WTC11 (cell line): ENCODE results near the gene IVNS1ABP.

Experiments
- ATF2 ChIP-seq: sonication (generic); formaldehyde crosslinking; IDR thresholded peaks from 2 replicates; pipeline ENCODE4 v1.8.1; 2022; ENCODE audit warnings: low read depth, missing genetic modification reagents, borderline replicate concordance
- ATF3 ChIP-seq: sonication (generic); formaldehyde crosslinking; conservative IDR thresholded peaks from 2 replicates; pipeline ENCODE4 v1.8.1; 2022; ENCODE audit warnings: mild to moderate bottlenecking, missing genetic modification reagents
- CREM ChIP-seq: sonication (generic); formaldehyde crosslinking; IDR thresholded peaks from 2 replicates; pipeline ENCODE4 v1.8.1; 2022; ENCODE audit warnings: mild to moderate bottlenecking, missing genetic modification reagents, moderate library complexity
- CTCF ChIP-seq: fragments of 200-600 bp; IDR thresholded peaks from 2 replicates; pipeline ENCODE4 v1.8.0; 2022; ENCODE audit warnings: antibody characterized with exemption
- JUN ChIP-seq: sonication (generic); formaldehyde crosslinking; IDR thresholded peaks from 2 replicates; pipeline ENCODE4 v1.8.0; 2023; ENCODE audit warnings: mild to moderate bottlenecking, missing genetic modification reagents
- MYBL2 ChIP-seq: sonication (generic); formaldehyde crosslinking; IDR thresholded peaks from 2 replicates; pipeline ENCODE4 v1.8.1; 2023; ENCODE audit warnings: mild to moderate bottlenecking, moderate library complexity, missing genetic modification reagents
- NFATC4 ChIP-seq: fragments of 250-450 bp; sonication (Bioruptor Pico); IDR thresholded peaks from 2 replicates; pipeline ENCODE4 v1.9.0; 2021; ENCODE audit warnings: mild to moderate bottlenecking
- SP1 ChIP-seq: sonication (generic); formaldehyde crosslinking; conservative IDR thresholded peaks from 2 replicates; pipeline ENCODE4 v1.8.1; 2022; ENCODE audit warnings: missing genetic modification reagents
- TEAD4 ChIP-seq: sonication (generic); formaldehyde crosslinking; IDR thresholded peaks from 2 replicates; pipeline ENCODE4 v1.8.0; 2022; ENCODE audit warnings: mild to moderate bottlenecking, missing genetic modification reagents
- ZNF121 ChIP-seq: sonication (generic); formaldehyde crosslinking; IDR thresholded peaks from 2 replicates; pipeline ENCODE4 v1.8.0; 2023; ENCODE audit warnings: missing genetic modification reagents
- TF ChIP-seq, protein P1 (sequence below): sonication (generic); formaldehyde crosslinking; IDR thresholded peaks from 2 replicates; pipeline ENCODE4 v1.8.1; 2022; ENCODE audit warnings: mild to moderate bottlenecking, missing genetic modification reagents, moderate library complexity, borderline replicate concordance
- TF ChIP-seq, protein P2 (sequence below): sonication (generic); formaldehyde crosslinking; IDR thresholded peaks from 2 replicates; pipeline ENCODE4 v1.8.0; 2023; ENCODE audit warnings: mild to moderate bottlenecking, missing genetic modification reagents

DNA sequence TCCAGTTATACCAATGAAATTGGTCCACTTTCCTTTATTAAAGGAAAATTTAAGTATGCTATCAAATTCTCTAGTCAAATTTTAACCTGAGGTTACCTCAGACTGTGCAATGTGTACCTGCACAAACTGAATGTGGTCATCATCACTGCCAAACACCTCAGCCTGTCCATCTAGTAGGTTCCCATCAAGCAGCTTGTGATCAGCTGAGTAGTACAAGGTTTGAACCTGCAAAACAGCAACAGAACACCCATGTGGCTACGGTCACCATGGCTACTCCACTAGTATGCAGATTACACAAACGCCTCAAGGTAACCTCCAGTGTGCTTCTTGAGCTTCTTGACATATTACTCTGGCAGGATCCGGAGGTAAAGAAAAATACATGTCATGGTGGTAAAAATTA, 11.6 kb downstream of the IVNS1ABP start:
- TF ChIP-seq CTCF = no peak
- no peak for TF ChIP-seq SP1
- TF ChIP-seq TEAD4 (CRISPR knock-in tag) = no peak
- TF ChIP-seq, protein P1, sequence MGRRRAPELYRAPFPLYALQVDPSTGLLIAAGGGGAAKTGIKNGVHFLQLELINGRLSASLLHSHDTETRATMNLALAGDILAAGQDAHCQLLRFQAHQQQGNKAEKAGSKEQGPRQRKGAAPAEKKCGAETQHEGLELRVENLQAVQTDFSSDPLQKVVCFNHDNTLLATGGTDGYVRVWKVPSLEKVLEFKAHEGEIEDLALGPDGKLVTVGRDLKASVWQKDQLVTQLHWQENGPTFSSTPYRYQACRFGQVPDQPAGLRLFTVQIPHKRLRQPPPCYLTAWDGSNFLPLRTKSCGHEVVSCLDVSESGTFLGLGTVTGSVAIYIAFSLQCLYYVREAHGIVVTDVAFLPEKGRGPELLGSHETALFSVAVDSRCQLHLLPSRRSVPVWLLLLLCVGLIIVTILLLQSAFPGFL (CRISPR knock-in tag) = no peak
- TF ChIP-seq ATF3 (CRISPR knock-in tag) = no peak
- no peak for TF ChIP-seq ATF2 (CRISPR knock-in tag)
- TF ChIP-seq NFATC4 (CRISPR knock-in tag) = no peak
- TF ChIP-seq JUN = no peak
- TF ChIP-seq MYBL2 (CRISPR knock-in tag) = no peak
- TF ChIP-seq ZNF121 (CRISPR knock-in tag) = no peak
- no peak for TF ChIP-seq CREM
- TF ChIP-seq, protein P2, sequence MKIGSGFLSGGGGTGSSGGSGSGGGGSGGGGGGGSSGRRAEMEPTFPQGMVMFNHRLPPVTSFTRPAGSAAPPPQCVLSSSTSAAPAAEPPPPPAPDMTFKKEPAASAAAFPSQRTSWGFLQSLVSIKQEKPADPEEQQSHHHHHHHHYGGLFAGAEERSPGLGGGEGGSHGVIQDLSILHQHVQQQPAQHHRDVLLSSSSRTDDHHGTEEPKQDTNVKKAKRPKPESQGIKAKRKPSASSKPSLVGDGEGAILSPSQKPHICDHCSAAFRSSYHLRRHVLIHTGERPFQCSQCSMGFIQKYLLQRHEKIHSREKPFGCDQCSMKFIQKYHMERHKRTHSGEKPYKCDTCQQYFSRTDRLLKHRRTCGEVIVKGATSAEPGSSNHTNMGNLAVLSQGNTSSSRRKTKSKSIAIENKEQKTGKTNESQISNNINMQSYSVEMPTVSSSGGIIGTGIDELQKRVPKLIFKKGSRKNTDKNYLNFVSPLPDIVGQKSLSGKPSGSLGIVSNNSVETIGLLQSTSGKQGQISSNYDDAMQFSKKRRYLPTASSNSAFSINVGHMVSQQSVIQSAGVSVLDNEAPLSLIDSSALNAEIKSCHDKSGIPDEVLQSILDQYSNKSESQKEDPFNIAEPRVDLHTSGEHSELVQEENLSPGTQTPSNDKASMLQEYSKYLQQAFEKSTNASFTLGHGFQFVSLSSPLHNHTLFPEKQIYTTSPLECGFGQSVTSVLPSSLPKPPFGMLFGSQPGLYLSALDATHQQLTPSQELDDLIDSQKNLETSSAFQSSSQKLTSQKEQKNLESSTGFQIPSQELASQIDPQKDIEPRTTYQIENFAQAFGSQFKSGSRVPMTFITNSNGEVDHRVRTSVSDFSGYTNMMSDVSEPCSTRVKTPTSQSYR (CRISPR knock-in tag) = no peak
